SIG-M5 treated with dmso at 0.1 percent for 504 hours (cell line): ENCODE measurements around the gene C18orf54.
"Not testable (repeated sequence)": the region's sequence is repeated elsewhere in the genome, so short reads cannot be mapped to it uniquely, and the experiment has no call there.

Experiments used
- DNase-seq: peaks from one replicate; lab custom pipeline; 2025; ENCODE audit not compliant: unreplicated experiment; lab: John Stamatoyannopoulos, UW

Gene C18orf54

GRCh38 chr18:54357660-54358494 lies at the start of gene C18orf54, which contains the start of gene STARD6:
Gene C18orf54 (plus strand): TSS chr18:54357906. CDS start chr18:54360573, 2,667 bp downstream.
Gene STARD6 (minus strand): TSS chr18:54357858. CDS start chr18:54354573, 3,285 bp downstream.
- DNase-seq: peak; percentile 88

- not testable (repeated sequence) for DNase-seq
Measured at GRCh38 chr18:54309564-54309963, 48.1 kb upstream of the C18orf54 start.

- DNase-seq: no peak
Measured at GRCh38 chr18:54316071-54316820, 41.5 kb upstream of the C18orf54 start.

- DNase-seq: no peak
Measured at GRCh38 chr18:54323561-54323960, 34.1 kb upstream of the C18orf54 start.

- DNase-seq: no peak
Measured at GRCh38 chr18:54323970-54324369, 33.7 kb upstream of the C18orf54 start.

- DNase-seq: no peak
Measured at GRCh38 chr18:54327818-54328217, 29.9 kb upstream of the C18orf54 start.

- no peak for DNase-seq
Measured at GRCh38 chr18:54329787-54330186, 27.9 kb upstream of the C18orf54 start.

- DNase-seq: no peak
Measured at GRCh38 chr18:54330768-54331548, 26.7 kb upstream of the C18orf54 start.

GRCh38 chr18:54335638-54336173 lies 22.0 kb upstream of the C18orf54 start:
- no peak for DNase-seq

GRCh38 chr18:54338230-54338629 lies 19.5 kb upstream of the C18orf54 start:
- no peak for DNase-seq

- DNase-seq: no peak
Measured at GRCh38 chr18:54351186-54351585, 6.5 kb upstream of the C18orf54 start.

GRCh38 chr18:54357082-54357659 lies 535 bp upstream of the C18orf54 start:
- DNase-seq: peak; percentile 23

- peak; percentile 65 for DNase-seq
Measured at GRCh38 chr18:54358495-54359040, 862 bp downstream of the C18orf54 start.

- no peak for DNase-seq
Measured at GRCh38 chr18:54359233-54359632, 1.5 kb downstream of the C18orf54 start.

GRCh38 chr18:54360406-54360805 lies 2.7 kb downstream of the C18orf54 start:
- no peak for DNase-seq

- DNase-seq: no peak
Measured at GRCh38 chr18:54378057-54378456, 20.4 kb downstream of the C18orf54 start.

GRCh38 chr18:54381640-54382039 lies 23.9 kb downstream of the C18orf54 start:
- no peak for DNase-seq

GRCh38 chr18:54382076-54382475 lies 24.4 kb downstream of the C18orf54 start:
- no peak for DNase-seq

GRCh38 chr18:54382733-54383252 lies 25.1 kb downstream of the C18orf54 start:
- DNase-seq: no peak

GRCh38 chr18:54386043-54386442 lies 28.3 kb downstream of the C18orf54 start:
- DNase-seq: no peak
